Limb (tissue), 2 donors: Measurements from ENCODE around the gene RAD51AP2.

ENCODE experiments used
- DNase-seq, 2 donors: peaks; one replicate each; pipeline ENCODE4 v3.0.0-alpha.2; 2016; ENCODE audit errors: extremely low spot score in 2 of 2

RAD51AP2 gene

GRCh38 chr2:17470855-17471641 is 47.2 kb downstream of the RAD51AP2 start:
- DNase-seq = no peak

- no peak for DNase-seq
These were observed 57.2 kb downstream of the RAD51AP2 start for GRCh38 chr2:17461087-17461475.
